Calu3 (cell line): Measurements from ENCODE around the gene TMEM161B. TPM values are rescaled to one million over a fixed set of nuclear protein-coding genes. Genes with fewer than 3 reads are reported as not detected.

Source experiments
- BruUV-seq: library from RNA; stranded (reverse); fragments of 400-500 nt; replicated peaks from 2 replicates; lab custom pipeline; 2021; lab: Mats Ljungman, UMichigan
- CTCF ChIA-PET: fragments of 300-600 bp; sonication (Branson Sonifier 250); formaldehyde crosslinking; loops from one replicate; lab custom pipeline; 2022; ENCODE audit warnings: antibody characterized with exemption; lab: Charles Lee
- DNase-seq: peaks from one replicate; pipeline ENCODE4 v3.0.0; 2022
- H3K27ac Mint-ChIP-seq: one replicate; pipeline ENCODE4 v1.8.0; 2022; ENCODE audit warnings: mixed read lengths; ENCODE audit not compliant: unreplicated experiment
- H3K27me3 Mint-ChIP-seq: one replicate; pipeline ENCODE4 v1.8.0; 2022; ENCODE audit warnings: mixed read lengths; ENCODE audit not compliant: unreplicated experiment
- H3K36me3 Mint-ChIP-seq: one replicate; pipeline ENCODE4 v1.8.0; 2022; ENCODE audit warnings: mild to moderate bottlenecking, moderate library complexity, mixed read lengths; ENCODE audit not compliant: insufficient read depth, unreplicated experiment
- H3K4me1 Mint-ChIP-seq: one replicate; pipeline ENCODE4 v1.8.0; 2022; ENCODE audit warnings: mild to moderate bottlenecking, low read depth, mixed read lengths; ENCODE audit not compliant: unreplicated experiment
- H3K4me3 Mint-ChIP-seq: one replicate; pipeline ENCODE4 v1.8.0; 2022; ENCODE audit warnings: mild to moderate bottlenecking, low read depth, moderate library complexity, mixed read lengths; ENCODE audit not compliant: unreplicated experiment
- H3K9me3 Mint-ChIP-seq: one replicate; pipeline ENCODE4 v1.8.0; 2022; ENCODE audit warnings: low read depth, mixed read lengths; ENCODE audit not compliant: unreplicated experiment
- CTCF ChIP-seq: fragments of 200-600 bp; IDR thresholded peaks from one replicate; pipeline ENCODE4 v1.8.0; 2022; ENCODE audit warnings: antibody characterized with exemption; ENCODE audit not compliant: unreplicated experiment
- intact Hi-C: fragments of 100-400 bp; cut with micrococcal nuclease; formaldehyde crosslinking; loops from one replicate; pipeline ENCODE4 v1.10.0; 2022; ENCODE audit not compliant: unreplicated experiment
- total RNA-seq: library from RNA; stranded (reverse); gene quantifications from 2 replicates; pipeline ENCODE4 v1.2.3, GENCODE V29; 2022

The TMEM161B gene
- total RNA-seq, 1 experiment from 2014 or later, result 35.7 TPM

DNA sequence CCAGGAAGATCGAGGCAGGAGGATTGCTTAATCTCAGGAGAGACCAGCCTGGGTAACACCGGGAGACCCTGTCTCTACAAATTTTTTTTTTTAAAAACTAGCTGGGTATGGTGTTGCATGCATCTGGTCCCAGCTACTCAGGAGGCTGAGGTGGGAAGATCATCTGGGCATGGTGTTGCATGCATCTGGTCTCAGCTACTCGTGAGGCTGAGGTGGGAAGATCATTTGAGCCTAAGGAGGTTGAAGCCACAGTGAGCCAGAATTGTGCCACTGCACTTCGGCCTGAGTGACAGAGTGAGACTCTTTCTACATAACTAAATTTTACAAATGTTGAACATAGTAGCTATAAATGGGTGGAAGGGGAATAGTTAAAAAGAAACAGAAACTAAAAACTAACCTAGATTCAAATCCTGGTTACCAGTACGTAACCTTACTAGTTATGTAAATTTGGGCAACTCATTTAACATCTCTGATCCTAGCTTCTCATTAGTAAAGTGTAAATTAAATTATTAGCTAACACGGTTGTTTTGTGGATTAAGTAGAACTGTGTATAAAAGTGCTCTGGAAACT is 41.7 kb downstream of the TMEM161B start:
- Mint-ChIP-seq H3K4me1 (no peaks in the 10 kb centered on the region), H3K36me3 (no peaks in the 10 kb centered on the region), H3K9me3 (no peaks in the 10 kb centered on the region), H3K27ac (no peak overlapping the region), H3K4me3 (no peak overlapping the region), H3K27me3 (no peaks in the 10 kb centered on the region)
- DNase-seq, result no peak
- CTCF ChIA-PET, result interaction anchor here (1.1 kb wide), 1 partner anchor 16 kb away, joined by 3 read pairs; no protein-coding TSS in a partner anchor
- BruUV-seq, result no TSS peak
- intact Hi-C loops, result no loop called here
- TF ChIP-seq CTCF, result no peak

- Mint-ChIP-seq H3K27ac (no peak overlapping the region), H3K9me3 (no peaks in the 10 kb centered on the region), H3K4me3 (no peak overlapping the region), H3K4me1 (no peaks in the 10 kb centered on the region), H3K27me3 (no peaks in the 10 kb centered on the region), H3K36me3 (peaks cover 21% of the 10 kb centered on the region)
- DNase-seq, result no peak
- CTCF ChIA-PET, result no interaction called here
- BruUV-seq, result no TSS peak
- no peak for TF ChIP-seq CTCF
- intact Hi-C loops, result no loop called here
These were observed 54.0 kb downstream of the TMEM161B start for GRCh38 chr5:88214655-88215054.

DNA sequence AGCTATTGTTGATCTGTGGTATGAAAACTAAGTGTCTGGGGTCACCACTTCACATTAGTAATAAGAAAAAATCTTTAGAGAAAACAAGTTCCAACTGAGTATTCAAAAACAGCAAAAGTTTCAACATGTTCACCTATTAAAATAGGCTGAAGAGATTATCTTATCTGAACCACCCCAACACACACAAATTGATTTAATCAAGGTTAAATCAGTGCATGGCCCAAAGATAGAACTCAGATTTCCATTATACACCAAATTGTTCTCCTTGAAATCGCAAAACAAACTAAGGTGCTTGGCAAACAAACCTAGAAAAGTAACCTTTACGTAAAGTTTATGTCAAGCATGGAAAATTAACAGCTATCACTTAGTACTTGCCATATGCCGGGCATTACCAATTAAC is 61.1 kb downstream of the TMEM161B start:
- BruUV-seq, result no TSS peak
- H3K36me3 Mint-ChIP-seq, result no peaks in the 10 kb centered on the region
- H3K9me3 Mint-ChIP-seq, result no peaks in the 10 kb centered on the region
- CTCF ChIA-PET, result no interaction called here
- no peak for DNase-seq
- H3K27ac Mint-ChIP-seq, result no peak overlapping the region
- no peaks in the 10 kb centered on the region for H3K4me1 Mint-ChIP-seq
- no peak overlapping the region for H3K4me3 Mint-ChIP-seq
- intact Hi-C loops, result no loop called here
- H3K27me3 Mint-ChIP-seq, result no peaks in the 10 kb centered on the region
- TF ChIP-seq CTCF, result no peak

DNA sequence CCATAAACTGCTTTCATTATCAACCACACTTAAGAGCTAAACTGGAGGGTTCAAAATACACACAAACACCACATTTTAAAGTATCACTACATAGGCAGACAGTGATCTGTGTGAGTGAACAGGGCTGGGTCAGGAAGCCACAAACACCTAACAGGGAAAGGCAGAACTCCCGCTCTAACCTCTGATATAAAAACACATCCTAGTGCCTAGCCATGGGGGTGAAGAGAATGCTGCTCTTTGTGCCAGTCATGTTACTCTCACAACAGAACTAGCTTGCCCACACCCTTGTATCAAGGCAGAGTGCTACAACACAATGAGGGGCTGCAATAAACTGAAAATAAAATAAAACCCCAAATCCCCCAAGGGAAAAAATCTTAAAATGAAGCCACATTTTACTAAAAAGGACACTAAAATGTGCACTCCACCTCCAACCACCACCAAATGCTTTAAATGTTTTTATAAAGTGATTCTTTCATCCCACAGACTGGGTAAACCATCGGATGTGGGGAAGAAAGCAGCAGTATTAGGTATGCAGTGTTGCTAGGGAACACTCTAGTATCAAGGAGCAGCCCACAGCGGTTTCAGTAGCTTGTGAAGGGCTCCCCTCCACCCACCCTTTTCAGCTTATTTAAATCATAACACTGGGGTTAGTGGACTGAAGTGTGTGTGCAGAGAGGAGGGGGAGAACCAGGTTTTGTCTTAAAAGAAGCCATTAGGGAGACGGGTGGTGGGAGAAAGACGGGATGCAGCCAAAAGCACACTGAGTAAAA is 64.5 kb downstream of the TMEM161B start:
- CTCF ChIA-PET, result no interaction called here
- no peak overlapping the region for H3K27ac Mint-ChIP-seq
- no peak overlapping the region for H3K4me3 Mint-ChIP-seq
- no peak for DNase-seq
- no peak for TF ChIP-seq CTCF
- no peaks in the 10 kb centered on the region for H3K9me3 Mint-ChIP-seq
- intact Hi-C loops, result no loop called here
- H3K36me3 Mint-ChIP-seq, result peaks cover 10% of the 10 kb centered on the region
- BruUV-seq, result no TSS peak
- no peaks in the 10 kb centered on the region for H3K4me1 Mint-ChIP-seq
- H3K27me3 Mint-ChIP-seq, result no peaks in the 10 kb centered on the region
